Kasumi-1 (cell line): Measurements from ENCODE around the gene PRAMEF1.
"Not testable (repeated sequence)": the region's sequence is repeated elsewhere in the genome, so short reads cannot be mapped to it uniquely, and the experiment has no call there.

Experiments used
- DNase-seq, 2 experiments: peaks; one replicate each; lab custom pipeline; 2025; lab: John Stamatoyannopoulos, UW

PRAMEF1 gene

GRCh38 chr1:12791097-12791496, at the start of gene PRAMEF1:
TSS of gene PRAMEF1 (plus strand) at chr1:12791397. CDS start at chr1:12793228, 1,831 bp downstream.
- DNase-seq, result not testable (repeated sequence)

DNA sequence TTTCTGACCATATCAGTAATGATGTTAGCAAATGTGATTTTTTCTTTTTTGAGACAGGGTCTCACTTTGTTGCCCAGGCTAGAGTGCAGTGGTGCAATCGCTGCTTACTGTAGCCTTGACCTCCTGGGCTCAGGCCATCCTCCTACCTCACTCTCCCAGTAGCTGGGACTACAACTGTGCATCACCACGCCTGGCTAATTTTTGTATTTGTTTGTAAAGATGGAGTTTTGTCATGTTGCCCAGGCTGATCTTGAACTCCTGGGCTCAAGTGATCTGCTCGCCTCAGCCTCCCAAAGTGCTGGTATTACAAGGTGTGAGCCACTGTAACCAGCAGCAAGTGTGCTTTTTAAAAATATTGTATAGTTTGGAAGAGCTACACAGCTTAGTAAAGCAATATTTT, 49.3 kb upstream of the PRAMEF1 start:
- no peak for DNase-seq

- no peak for DNase-seq
These were observed 45.8 kb upstream of the PRAMEF1 start for GRCh38 chr1:12745126-12745991.

DNA sequence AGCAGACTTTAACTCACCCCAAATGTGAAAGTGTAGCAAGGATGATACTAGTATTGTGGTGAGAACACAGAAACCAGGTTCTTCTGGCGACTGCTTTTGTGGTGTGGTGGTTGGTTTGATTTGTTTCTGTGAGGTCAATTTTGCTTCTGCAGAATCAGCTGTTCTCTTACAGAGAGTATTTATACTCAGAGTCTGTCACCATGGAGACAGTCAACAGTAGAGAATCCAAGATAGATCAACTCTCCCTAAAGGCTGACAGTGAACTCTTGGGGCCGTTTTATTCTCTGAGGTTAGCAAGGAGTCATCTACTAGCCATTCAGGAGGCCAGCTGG, 45.2 kb upstream of the PRAMEF1 start, which contains the start of gene CFAP107:
CFAP107 (plus strand) TSS at position 209 of the 332 bp plus-strand sequence. CDS start 231 bp downstream, outside the sequence.
- DNase-seq, result no peak

GRCh38 chr1:12748778-12749355, 42.3 kb upstream of the PRAMEF1 start:
- no peak for DNase-seq

GRCh38 chr1:12754738-12755137, 36.5 kb upstream of the PRAMEF1 start:
- no peak for DNase-seq

DNA sequence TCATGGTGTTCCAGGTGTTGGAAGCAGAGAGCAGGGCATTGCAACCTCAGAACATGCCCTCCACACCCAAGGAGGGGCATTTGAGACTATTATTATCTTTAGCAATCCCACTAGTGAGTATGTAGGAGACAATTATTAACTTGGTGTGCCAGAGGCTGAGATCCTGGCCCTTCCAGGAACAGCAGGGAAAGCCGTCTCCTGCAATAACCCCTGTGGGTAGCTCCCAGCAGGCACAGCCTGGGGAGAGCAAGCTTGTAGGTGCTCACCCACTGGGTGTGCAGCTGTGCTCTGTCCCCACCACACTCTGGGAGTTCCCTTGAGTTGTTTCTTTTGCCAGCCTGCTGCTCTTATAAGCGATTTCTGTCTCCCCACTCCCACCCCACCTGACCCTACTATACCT, 34.9 kb upstream of the PRAMEF1 start:
- no peak for DNase-seq

- no peak for DNase-seq
These were observed 34.3 kb upstream of the PRAMEF1 start for GRCh38 chr1:12756768-12757413.

DNA sequence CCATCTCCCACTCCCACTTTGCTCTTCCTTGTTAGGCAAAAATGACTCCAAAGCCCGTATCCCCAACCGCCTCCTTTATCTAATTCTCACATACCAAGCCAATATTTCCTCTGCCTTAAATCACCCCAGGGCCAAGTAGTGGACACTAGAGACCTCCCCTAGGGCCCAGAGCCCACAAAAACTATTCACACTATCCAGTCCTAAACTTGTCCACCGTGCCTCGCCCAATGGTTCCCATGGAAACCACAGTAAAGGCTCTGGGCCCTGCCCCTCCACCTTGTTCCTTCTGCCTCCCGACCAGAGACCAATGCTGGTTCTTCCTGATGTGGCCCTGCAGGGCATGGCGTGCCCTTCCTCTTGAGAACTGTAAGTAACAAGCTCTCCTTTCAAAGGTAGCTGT, 33.4 kb upstream of the PRAMEF1 start:
- no peak for DNase-seq

GRCh38 chr1:12760256-12760795, 30.9 kb upstream of the PRAMEF1 start:
- no peak for DNase-seq

- no peak for DNase-seq
These were observed 29.4 kb upstream of the PRAMEF1 start for GRCh38 chr1:12761781-12762180.

DNA sequence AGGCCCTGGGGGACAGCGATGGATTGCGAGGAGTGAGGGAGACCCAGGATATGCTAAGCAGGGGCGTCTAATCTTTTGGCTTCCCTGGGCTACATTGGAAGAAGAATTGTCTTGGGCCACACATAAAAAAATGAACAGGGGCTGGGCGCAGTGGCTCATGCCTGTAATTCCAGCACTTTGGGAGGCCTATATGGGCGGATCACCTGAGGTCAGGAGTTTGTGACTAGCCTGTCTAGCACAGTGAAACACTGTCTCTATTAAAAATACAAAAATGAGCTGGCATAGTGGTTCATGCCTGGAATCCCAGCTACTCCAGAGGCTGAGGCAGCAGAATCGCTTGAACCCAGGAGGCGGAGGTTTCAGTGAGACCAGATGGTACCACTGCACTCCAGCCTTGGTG, 28.4 kb upstream of the PRAMEF1 start:
- DNase-seq, result no peak

- no peak for DNase-seq
These were observed 27.7 kb upstream of the PRAMEF1 start for GRCh38 chr1:12763479-12763878.

- DNase-seq, result no peak
These were observed 27.2 kb upstream of the PRAMEF1 start for GRCh38 chr1:12764016-12764415.

- no peak for DNase-seq
These were observed 22.2 kb upstream of the PRAMEF1 start for GRCh38 chr1:12769031-12769430.

DNA sequence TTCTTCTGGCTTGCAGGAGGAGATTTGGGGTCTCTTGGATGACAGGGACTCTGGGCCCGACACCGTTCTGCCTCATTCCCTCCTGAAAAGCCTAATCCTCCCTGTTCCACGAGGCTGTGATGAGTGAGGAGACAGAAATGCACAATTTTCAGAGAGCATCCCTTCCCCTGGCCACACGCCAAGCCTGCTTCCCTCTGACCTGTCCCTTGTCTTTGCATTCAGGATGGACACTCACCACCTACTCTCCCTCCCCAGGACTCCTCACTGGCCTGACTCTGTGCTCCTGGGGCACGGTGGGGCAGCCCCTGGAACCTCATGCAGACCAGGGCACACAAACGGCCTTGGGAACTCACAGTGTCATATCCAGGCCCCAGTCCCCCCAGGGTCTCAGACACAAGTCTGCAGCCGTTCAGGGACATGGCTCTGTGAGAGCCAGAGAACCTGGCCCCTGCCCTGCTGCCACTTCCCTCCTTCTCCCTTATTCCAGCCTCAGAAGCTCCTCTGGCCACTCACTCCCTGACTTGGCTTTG, 21.2 kb upstream of the PRAMEF1 start:
- no peak for DNase-seq

GRCh38 chr1:12770620-12771019, 20.6 kb upstream of the PRAMEF1 start:
- DNase-seq, result no peak

GRCh38 chr1:12771186-12771585, 20.0 kb upstream of the PRAMEF1 start:
- no peak for DNase-seq

DNA sequence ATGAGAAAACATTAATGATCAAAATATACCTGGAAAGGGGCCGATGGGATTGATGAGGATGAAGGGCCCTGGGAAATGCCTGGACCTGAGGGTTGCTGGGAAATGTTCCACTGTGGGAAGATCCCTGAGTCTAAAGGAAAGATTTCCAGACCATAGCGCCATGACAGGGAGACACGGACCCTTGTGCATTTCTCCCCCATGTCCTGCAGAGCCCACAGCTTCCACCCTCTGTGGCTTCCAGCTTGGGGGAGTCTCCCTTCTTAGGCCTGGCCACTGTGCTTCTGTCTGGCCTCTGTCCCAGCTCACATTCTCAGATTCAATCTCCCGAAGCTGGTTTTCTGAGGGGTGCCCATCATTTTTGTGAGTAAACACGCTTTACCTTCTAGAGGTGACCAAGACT, 18.7 kb upstream of the PRAMEF1 start:
- DNase-seq, result no peak

GRCh38 chr1:12773438-12773837, 17.8 kb upstream of the PRAMEF1 start, which contains the start of gene PRAMEF12:
TSS of gene PRAMEF12 (plus strand) at chr1:12773738. CDS start at chr1:12774868, 1,130 bp downstream.
- DNase-seq, result no peak

GRCh38 chr1:12774801-12775345, 16.3 kb upstream of the PRAMEF1 start:
- no peak for DNase-seq

GRCh38 chr1:12775443-12775842, 15.8 kb upstream of the PRAMEF1 start:
- DNase-seq, result no peak
